ENCODE data around the gene HSD17B11. TPM values are rescaled to one million over a fixed set of nuclear protein-coding genes. Genes with fewer than 3 reads are reported as not detected.

Gene HSD17B11
- total RNA-seq, 1 experiment from 2014 or later: 6.7 TPM

GRCh38 chr4:87356832-87357526 is 34.0 kb downstream of the HSD17B11 start:
- no peaks in the 10 kb centered on the region for H3K9me3 ChIP-seq (ENCODE audit: low read depth, low read length, poor library complexity, severe bottlenecking)
- CTCF ChIA-PET: no interaction called here
- H3K4me3 ChIP-seq (ENCODE audit: low read depth, low read length, poor library complexity, severe bottlenecking): no peak overlapping the region
- POLR2A ChIA-PET (ENCODE audit: low non-redundant PET): no interaction called here
- H3K36me3 ChIP-seq (ENCODE audit: insufficient read depth, low read length, poor library complexity, severe bottlenecking): no peaks in the 10 kb centered on the region
- intact Hi-C loops (cut with micrococcal nuclease; ENCODE audit: unreplicated experiment): loop anchor here (5.0 kb wide), 1 partner anchor 485 kb away; no protein-coding TSS in a partner anchor
- H3K27ac ChIP-seq (ENCODE audit: low read depth, low read length, poor library complexity, severe bottlenecking): no peak overlapping the region
- H3K4me1 ChIP-seq (ENCODE audit: insufficient read depth, low read length, poor library complexity, severe bottlenecking): no peaks in the 10 kb centered on the region
- TF ChIP-seq EZH2 (IDR thresholded peaks at IDR 0.05; ENCODE audit: borderline replicate concordance, low read depth, low read length, poor library complexity, severe bottlenecking): no peak
- no peak for TF ChIP-seq CTCF (conservative IDR thresholded peaks at IDR 0.05; ENCODE audit: low read depth, low read length)
- no peak for DNase-seq (ENCODE audit: low spot score)
- BruUV-seq (replicated peaks): no TSS peak
- no peaks in the 10 kb centered on the region for H3K27me3 ChIP-seq (replicated peaks; ENCODE audit: insufficient read depth, low read depth, low read length, poor library complexity)

- POLR2A ChIA-PET (ENCODE audit: low non-redundant PET): no interaction called here
- BruUV-seq (replicated peaks): no TSS peak
- intact Hi-C loops (cut with micrococcal nuclease; ENCODE audit: unreplicated experiment): loop anchor here (5.0 kb wide), 1 partner anchor 488 kb away; no protein-coding TSS in a partner anchor
Measured at GRCh38 chr4:87354168-87355102, 36.6 kb downstream of the HSD17B11 start.

More at GRCh38 chr4:87354168-87355102, 36.6 kb downstream of the HSD17B11 start:
- H3K36me3 ChIP-seq (ENCODE audit: insufficient read depth, low read length, poor library complexity, severe bottlenecking): no peaks in the 10 kb centered on the region
- DNase-seq (ENCODE audit: low spot score): no peak
- TF ChIP-seq CTCF (conservative IDR thresholded peaks at IDR 0.05; ENCODE audit: low read depth, low read length) (no peak), EZH2 (IDR thresholded peaks at IDR 0.05; ENCODE audit: borderline replicate concordance, low read depth, low read length, poor library complexity, severe bottlenecking) (no peak)
- CTCF ChIA-PET: interaction anchor here (1.0 kb wide), 1 partner anchor 483 kb away, joined by 5 read pairs; no protein-coding TSS in a partner anchor
- no peak overlapping the region for H3K4me3 ChIP-seq (ENCODE audit: low read depth, low read length, poor library complexity, severe bottlenecking)
- no peak overlapping the region for H3K27ac ChIP-seq (ENCODE audit: low read depth, low read length, poor library complexity, severe bottlenecking)
- no peaks in the 10 kb centered on the region for H3K4me1 ChIP-seq (ENCODE audit: insufficient read depth, low read length, poor library complexity, severe bottlenecking)
- no peaks in the 10 kb centered on the region for H3K27me3 ChIP-seq (replicated peaks; ENCODE audit: insufficient read depth, low read depth, low read length, poor library complexity)
- H3K9me3 ChIP-seq (ENCODE audit: low read depth, low read length, poor library complexity, severe bottlenecking): no peaks in the 10 kb centered on the region

Measured in A673 (cell line).